ENCODE measurements around the gene SMIM17.

Gene SMIM17

DNA sequence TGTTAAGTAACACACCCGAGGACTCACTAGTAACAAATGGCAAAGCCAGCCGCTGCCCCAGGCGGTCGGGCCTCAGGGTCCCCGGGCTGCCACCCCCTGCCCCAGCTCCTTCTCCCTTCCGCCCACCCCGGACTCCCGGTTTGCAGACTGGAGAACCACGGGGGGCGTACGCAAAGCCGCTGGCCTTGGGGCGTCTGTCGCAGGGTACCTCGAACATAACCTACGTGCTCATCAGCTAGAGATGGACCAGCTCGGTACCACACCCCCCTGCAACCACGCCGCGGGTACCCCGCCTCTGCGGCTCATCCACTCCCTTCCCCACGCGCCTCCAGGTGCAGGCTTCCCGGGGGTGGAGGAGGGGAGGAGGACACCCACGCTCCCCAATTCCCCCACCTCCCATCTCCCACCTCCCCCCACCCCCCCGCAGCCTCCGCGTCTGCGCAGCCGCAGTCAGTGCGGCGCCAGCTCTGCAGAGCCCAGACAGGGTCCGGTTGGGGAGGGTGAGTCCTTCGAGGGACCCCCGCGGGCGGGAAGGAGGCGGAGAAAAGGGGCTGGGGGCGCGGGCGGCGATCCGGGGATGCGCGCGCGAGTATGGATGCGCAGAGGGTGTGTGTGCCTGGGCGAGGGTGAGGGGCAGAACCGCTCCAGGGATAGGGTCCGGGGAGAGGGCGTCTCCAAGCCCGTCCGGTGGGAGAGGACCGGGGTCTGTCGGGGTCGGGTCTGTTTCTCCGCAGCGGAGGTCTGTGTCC is at the start of gene SMIM17:
TSS of gene SMIM17 (plus strand) at position 449 of the 749 bp plus-strand sequence. CDS start 2,509 bp downstream, outside the sequence.
- no peak for DNase-seq

DNA sequence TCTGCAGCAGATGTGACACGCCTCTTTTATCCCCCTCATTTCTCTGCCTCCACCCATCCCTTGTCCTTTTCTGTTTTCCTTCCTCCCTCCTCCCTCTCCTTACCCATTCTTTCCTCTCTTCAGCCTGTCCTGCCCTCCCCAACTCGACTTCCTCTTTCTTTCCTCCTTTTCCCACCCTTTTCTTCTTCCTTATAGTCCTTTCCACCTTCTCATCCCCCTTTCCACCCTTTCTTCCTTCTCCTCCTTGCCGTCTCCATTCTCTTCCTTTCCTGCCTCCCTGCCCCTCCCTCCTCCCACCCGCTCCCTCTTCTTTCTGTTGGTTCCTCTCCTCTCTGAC is 48.5 kb upstream of the SMIM17 start:
- no peak for DNase-seq

DNA sequence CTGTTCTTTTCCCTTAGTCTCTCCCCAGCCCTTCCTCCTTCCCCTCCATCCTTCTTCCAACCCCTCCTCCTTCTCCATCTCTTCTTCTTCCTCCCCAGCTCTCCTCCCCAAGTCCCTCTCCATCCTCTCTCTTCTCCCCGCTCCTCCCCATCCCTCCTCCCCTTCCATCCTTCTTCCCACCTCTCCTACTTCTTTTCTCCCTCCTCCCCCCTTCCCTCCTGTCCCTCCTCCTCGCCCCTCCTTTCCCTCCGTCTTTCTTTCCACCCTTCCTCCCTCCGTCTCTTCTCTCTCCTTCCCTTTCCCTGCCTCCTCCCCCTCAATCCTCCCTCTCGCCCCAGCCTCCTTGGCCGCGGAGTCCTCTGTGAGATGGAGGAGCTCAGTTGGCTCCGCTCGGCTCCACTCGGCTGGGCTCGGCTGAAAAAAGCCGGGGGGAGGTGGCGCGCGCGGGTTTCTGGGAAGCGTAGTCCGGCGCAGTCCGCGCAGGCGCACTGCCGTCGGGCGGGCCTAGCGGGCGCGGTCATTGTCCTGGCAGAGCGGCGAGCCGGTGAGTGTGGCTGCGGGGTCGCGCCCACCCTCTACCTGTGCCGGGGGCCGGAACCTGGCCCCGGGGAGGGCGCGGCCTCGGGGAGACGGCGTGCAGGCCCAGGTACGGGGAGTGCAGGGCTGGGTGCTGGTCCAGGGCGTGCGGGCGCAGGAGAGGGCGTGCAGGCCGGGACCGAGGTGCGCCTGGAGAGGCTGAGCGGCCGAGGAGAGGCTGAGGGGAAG is 48.0 kb upstream of the SMIM17 start, which contains the start of gene ZNF71:
TSS of gene ZNF71 (plus strand) at position 520 of the 765 bp plus-strand sequence. CDS start 6,257 bp downstream, outside the sequence.
- DNase-seq, result peak; percentile 79

DNA sequence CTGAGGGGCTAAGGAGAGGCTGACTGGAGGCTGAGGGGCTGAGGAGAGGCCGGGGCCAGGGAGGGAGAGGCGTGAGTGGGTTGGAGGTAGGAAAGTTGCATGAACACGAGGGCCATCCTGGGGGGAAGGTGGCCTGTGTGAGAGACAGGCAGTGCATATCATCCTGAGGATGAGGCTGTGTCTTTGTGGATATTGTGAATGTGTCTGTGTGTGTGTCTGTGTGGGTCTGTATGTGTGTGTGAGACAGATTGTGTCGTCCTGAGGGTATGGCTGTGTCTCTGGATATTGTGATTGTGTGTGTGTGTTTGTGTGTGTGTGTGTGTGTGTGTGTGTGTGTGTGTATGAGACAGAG is 47.4 kb upstream of the SMIM17 start:
- no peak for DNase-seq

DNA sequence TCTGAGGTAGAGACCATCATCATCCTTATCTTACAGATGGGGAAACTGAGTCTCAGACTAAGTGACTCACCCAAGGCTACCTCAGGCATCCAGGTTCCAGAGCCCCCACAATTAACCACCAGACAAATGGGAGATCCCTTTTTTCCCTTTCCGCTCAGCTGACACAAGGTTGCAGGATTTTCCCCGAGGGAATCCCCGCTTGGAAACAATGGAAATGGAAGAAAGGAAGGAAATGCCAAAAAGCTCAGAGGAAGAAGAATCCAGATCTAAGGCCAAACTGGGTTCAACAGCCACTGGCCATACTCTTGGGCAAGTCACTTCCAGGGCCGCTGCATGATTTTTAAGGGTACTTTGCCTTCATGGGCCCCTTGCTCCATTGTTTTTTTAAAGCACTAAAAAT is 46.3 kb upstream of the SMIM17 start:
- DNase-seq, result no peak

DNA sequence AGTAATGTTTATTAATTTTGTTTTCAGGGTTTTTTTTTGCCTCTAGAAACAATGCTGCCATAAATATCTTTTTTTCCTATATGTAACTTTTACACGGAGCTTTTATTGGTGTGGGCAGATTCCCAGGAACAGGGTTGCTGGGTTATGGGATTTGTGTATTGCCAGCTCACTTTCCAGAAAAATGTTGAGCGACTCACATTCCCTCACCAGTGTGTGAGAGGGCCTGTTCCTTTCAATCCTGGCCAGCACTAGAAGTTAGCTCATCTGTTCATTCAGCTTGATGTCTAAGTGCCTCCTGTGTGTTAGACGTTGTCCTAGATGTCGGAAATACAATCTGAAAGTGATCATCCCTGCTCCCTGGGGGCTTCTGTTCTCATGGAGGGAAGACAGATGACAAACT is 45.3 kb upstream of the SMIM17 start:
- DNase-seq, result no peak

DNA sequence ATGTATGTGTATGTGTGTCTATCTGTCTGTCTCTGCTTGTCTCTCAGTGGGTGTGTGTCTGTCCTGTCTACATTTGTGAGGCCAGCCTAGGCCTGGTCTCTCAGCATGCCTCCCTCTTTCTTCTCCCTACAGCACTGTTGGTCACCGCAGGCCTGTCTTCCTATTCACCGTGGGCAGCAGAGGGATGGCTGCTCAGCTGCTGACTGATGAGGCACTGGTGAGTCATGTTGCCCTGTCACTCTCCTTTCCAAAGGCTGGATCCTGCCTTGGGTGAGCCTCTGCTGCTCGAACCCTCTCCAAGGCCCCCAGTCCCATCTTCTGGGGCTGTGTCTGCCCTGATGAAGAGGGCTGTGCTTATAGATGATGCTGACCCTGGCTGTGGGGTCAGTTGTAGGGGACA is 41.6 kb upstream of the SMIM17 start:
- no peak for DNase-seq

DNA sequence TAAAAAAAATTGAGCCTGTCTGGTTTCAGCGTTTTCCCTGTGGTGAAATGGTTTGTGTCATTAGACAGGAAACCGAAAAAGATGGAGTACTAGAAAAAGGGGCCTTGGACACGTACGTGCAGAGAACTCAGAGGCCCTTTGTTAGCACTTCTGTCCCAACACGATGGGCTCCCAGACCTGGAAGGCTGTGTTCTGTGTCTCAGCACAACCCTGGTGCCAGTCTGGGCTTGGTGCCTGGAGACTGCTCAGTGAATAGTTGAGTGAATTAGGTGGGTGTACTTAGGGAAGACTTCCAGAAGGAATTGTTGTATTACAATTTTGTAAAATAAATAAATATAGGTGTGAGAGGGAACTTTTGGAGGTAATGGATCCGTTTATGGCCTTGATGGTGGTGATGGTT is 39.1 kb upstream of the SMIM17 start:
- no peak for DNase-seq

DNA sequence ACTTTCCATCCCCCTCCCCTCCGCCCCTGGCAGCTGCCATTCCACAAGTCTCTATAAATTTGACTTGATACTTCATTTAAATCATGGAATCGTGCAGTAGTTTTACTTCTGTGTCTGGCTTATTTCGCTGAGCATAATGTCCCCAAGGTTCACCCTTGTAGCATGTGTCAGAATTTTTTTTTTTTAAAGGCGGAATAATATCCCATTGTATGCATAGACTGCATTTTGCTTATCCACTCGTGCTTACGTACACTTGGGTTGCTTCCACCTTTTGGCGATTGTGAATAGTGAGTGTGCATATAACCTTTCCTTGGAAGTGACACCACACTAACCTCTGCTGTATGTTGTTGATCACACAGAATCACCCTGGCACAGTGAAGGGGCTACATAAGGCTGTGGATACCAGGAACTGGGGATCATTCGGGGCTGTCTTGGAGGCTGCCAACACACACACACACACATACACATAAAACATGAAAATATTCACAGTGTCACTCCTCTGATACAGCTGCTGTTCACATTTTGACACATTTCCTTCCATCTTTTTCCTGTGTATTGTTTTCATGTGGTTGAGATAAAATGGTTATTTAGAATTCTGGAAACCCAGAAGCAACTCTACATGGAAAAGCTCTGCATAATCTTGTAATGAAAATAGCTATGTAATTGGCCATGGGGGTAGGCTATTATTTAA is 34.5 kb upstream of the SMIM17 start:
- DNase-seq, result no peak

DNA sequence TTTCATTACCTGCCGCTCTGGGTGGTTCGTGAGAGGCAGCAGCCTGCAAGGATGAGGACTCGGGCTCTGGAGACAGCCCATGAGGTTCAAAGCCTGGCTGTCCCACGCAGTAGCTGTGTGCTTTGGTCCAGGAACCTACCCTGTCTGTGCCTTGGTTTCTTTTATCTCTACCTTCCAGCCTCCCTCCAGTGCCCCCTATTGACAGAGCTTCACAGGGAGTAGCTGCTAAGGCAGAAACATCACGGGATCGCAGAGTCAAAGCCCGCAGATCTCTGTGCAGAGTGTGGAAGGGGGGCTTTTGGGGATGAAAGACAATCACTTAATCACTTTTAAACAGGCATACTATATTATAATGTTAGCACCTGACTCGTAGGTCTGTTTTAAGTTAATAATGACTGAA is 31.7 kb upstream of the SMIM17 start:
- DNase-seq, result no peak

DNA sequence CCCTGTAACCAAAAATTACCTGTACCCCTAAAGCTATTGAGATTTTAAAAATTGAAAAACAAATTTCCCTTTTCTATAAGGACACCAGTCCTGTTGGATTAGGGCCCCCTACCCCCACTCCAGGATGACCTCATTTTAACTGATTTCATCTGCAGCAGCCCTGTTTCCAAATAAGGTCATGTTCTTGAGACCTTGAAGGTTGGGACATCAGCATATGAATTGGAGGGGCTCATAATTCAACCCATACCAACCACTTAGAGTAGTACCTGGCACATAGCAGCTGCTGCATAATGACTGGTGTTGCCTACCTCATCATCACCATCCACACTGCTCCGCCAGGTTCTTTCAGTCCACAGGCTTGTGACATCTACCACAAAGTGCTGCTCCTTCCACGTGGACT is 30.2 kb upstream of the SMIM17 start:
- no peak for DNase-seq

DNA sequence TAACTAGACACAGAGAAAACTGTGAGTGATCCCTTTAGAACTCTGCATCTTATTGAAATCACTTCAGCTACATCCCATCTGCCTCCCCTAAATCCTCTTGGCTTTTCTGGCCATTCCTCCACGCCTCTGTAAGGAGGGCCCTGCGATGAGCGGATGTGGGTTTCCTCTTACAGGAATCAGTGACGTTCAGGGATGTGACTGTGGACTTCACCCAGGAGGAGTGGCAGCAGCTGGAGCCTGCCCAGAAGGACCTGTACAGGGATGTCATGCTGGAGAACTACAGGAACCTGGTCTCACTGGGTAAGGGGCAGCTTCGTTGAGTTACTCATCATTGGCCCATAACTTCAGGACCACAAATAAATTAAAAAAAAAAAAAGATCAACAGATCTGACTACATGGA is 29.3 kb upstream of the SMIM17 start:
- DNase-seq, result no peak

DNA sequence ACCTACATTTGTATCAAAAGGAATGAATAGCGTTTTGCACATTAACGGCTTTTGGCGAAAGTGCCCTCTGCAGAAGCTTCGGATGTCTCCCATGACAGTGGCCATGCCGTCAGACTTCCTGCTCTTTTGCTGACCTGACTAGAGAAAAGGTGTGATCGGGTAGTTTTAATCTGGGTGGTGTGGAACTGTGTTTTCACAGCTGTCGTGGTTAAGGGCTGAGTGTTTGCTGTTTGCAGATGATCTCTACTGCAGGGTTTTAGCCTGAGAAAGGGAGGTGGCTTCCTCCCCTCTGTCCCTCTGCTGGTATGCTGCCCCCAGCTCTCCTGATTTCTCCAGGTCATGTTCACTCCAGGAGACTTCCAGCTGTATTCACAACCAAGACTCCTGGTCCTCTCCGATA is 25.4 kb upstream of the SMIM17 start:
- DNase-seq, result no peak

DNA sequence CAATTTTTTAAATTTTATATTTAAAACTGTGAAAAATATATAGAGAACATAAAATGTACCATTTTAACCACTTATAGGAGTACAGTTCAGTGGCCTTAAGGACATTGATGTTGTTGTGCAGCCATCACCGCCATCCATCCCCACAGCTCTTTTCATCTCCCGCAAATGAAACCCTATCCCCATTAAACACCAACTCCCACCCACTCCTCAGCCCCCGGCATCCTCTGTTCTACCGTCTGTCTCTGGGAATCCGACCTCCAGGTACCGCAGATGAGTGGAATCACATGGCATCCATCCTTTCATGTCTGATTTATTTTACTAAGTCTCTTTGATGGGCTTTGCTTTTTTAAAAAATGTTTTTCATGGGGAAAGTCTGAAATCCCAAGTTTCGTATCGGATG is 23.8 kb upstream of the SMIM17 start:
- DNase-seq, result no peak

DNA sequence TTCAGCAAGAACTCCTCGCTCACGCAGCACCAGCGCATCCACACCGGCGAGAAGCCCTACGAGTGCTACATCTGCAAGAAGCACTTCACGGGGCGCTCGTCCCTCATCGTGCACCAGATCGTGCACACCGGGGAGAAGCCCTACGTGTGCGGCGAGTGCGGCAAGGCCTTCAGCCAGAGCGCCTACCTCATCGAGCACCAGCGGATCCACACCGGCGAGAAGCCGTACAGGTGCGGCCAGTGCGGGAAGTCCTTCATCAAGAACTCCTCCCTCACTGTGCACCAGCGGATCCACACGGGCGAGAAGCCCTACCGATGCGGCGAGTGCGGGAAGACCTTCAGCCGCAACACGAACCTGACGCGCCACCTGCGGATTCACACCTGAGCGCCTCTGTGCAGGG is 20.6 kb upstream of the SMIM17 start:
- DNase-seq, result no peak

DNA sequence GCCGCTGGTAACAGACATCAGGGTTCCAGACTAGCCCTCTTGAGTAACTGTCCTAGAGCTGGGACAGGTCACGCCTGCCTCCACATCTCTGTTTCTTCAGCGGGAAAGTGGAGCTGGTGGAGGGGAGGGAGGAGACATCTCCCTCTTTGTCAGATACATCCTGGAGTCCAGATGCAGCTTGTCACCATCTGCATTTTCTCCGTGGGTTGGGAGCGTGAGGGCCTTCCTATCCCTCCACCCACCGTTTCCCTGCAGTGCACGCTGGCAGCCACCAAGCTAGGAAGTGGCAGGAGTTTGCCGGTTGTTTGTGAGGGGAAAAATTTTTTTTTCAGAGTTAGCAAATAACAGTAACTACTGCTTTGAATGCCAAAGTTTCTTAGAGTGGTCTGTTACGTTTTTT is 20.0 kb upstream of the SMIM17 start:
- no peak for DNase-seq

DNA sequence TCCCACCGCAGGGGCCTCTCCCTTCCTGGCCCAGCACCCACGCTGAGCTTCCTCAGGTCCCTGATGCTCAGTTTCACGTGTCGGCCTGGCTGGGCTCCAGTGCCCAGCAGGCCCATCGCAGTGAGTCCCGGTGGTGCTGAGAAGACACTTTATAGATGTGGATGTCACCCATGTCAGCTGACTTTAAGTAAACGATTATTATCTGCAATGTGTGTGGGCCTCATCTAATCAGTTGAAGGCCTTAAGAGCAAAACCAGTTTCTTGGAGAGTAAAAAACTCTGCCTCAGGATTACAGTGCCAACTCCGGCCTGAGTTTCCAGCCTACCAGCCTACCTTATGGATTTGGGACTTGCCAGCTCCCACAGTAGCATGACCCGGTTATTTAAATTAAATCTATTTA is 17.3 kb upstream of the SMIM17 start:
- no peak for DNase-seq

DNA sequence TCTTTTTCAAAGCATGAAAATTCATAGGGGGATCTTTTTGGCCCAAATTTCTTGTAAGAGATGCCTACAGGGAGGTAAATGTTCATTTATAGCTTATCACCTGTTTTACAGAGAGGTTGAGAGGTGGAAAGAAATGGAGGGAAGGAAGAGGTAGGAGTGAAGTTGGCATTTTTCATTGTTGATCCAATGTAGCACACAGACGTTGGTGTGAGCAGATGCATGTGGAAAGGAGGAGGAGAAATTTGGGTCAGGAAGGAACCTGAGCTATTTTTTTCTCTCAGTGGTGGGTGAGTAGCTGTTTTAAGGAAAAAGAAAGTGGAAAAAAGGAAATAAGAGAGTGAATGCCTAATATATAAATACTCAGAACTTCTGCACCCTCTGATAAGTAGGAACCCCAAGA is 9.9 kb upstream of the SMIM17 start:
- DNase-seq, result no peak

DNA sequence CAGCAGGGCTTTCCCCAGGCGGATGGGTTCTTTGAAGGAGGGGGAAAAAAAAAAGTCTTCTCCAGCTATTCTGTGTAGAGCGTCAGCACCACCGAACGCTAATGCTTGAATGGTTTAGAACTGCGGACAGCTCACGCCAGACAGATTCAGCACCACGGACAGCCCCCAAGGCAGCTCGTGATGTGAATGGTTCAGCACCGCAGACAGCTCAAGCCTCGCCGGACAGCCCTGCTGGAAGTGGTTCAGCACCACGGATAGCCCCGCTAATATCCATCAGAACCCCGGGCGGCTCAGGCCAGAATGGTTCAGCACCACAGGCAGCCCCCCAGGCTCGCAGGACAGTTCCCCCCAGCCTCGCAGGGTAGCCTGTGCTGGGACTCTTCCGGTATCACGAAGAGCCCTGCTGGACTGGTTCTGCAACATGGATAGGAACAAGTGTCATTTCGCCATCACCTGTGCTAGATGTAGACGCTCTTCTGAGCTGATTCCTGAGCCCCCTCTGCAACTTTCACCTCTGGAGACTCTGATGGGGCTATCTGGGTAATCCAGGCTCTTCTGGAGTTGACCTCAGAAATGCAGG is 4.9 kb upstream of the SMIM17 start:
- DNase-seq, result no peak

DNA sequence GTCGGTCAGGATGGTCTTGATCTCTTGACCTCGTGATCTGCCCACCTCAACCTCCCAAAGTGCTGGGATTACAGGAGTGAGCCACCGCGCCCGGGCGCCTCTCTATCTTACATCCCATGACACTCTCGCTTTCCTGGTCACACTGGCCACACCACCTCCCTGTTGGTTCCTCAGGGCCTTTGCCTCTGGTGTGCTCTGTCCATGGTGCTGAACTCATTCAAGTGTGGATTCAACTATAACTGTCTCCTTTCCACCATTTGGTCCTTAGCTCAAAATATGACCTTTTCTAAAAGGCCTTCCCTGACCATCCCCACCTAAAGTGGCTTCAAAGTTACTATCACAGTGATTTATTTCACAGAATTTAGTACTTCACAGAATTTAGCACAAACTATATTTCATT is 3.7 kb upstream of the SMIM17 start:
- no peak for DNase-seq

DNA sequence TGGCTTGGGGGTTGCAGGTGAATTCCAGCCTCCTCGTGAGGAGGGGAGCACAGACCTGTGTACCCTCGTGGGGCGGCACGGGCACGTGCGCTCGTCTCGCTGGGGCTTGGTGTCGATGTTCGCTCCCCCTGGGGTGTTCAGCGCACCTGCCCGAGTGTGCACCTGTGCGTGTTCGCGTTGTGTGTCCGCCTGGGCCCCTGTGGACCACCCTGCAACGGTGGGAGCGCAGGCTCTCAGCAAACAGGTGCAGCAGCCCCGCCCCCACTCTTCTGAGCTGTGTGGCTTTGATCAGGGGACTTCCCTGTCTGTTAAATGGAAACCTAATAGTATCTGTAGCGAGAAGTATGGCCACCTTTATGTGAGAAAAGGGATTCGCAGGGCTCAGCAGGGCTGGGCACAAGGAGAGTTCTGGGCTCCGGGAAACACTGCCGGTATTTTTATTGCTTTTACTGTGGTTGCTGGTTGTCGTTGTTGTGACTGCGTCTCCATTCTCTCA is 549 bp downstream of the SMIM17 start:
- DNase-seq, result no peak

DNA sequence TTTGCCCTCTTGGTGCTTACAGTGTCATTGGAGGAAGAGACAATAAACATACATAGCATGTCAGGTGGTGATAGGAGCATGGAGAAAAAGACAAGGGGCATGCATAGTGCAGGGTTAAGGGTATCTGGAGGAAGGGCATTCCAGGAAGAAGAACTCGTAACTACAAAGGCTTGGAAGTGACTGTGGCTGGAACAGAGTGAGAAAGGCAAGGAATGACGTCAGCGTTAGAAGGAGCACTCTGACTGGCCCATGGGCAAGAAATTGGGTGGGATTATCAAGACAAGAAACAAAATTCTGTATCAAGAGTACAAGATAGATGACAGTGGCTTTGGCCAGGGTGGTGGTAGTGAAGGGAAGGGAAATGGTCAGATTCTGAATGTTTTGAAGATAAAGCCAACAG is 11.2 kb downstream of the SMIM17 start:
- DNase-seq, result no peak

DNA sequence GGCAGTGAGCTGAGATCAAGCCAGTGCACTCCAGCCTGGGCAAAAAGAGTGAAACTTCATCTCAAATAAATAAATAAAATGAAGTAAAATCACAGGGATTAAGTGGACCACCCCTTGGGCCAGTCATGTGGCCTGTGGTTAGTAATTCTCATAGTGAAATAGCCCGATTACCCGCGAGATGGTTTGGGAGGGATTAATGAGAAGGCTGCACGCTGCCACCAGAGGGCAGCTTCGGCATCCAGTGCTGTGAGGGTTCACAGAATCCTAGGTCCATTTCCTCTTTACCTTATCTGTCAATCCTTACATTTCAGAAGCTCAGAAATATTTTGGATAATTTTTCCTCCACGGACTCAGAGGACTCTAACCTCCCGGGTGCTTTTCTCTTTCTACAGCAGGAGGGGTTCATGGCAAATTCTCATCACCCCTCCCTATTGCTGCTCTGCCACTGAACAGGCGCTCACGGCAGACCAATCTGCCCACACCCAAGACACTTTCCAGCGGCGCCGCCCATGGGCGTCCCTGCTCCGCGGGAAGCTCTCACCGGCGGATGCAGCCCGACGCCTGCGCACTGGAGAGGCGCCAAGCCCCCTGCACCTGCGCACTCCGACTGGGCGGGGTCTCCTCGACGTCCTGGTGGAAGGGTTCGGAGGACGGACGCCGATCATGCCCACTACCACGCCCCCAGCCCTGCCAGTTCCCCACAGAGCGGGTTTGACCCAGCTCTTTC is 17.6 kb downstream of the SMIM17 start:
- no peak for DNase-seq

Data from activated CD4-positive, alpha-beta T cell treated with anti-CD3 and anti-CD28 coated beads for 1 hour (primary cell).